Muscle layer of duodenum (tissue), 2 donors: ENCODE data around the gene COL5A1.

Experiments
- H3K27ac ChIP-seq: one replicate; pipeline ENCODE4 v1.7.0; 2013; ENCODE audit warnings: mild to moderate bottlenecking, low read length
- H3K27me3 ChIP-seq: one replicate; pipeline ENCODE4 v1.7.0; 2013; ENCODE audit warnings: low read depth, mild to moderate bottlenecking, control low read depth, low read length
- H3K36me3 ChIP-seq, 2 donors: one replicate each; pipeline ENCODE4 v1.7.0; 2013; ENCODE audit warnings: low read length in 2 of 2, control low read depth in 1 of 2, mild to moderate bottlenecking in 1 of 2; ENCODE audit not compliant: insufficient read depth in 2 of 2, control insufficient read depth in 1 of 2
- H3K4me1 ChIP-seq, 2 donors: one replicate each; pipeline ENCODE4 v1.7.0; 2013; ENCODE audit warnings: low read length in 2 of 2, mild to moderate bottlenecking in 2 of 2, control low read depth in 1 of 2, moderate library complexity in 1 of 2; ENCODE audit not compliant: insufficient read depth in 2 of 2, control insufficient read depth in 1 of 2
- H3K4me3 ChIP-seq, 2 donors: one replicate each; pipeline ENCODE4 v1.7.0; 2013; ENCODE audit warnings: low read length in 2 of 2, low read depth in 1 of 2, mild to moderate bottlenecking in 1 of 2
- H3K9me3 ChIP-seq, 2 donors: one replicate each; pipeline ENCODE4 v1.7.0; 2013; ENCODE audit warnings: low read length in 2 of 2, control low read depth in 1 of 2, mild to moderate bottlenecking in 1 of 2; ENCODE audit not compliant: control insufficient read depth in 1 of 2
- donor health status: healthy.

The COL5A1 gene

GRCh38 chr9:134838651-134839454 is 197.2 kb downstream of the COL5A1 start:
- no peaks in the 10 kb centered on the region for H3K9me3 ChIP-seq
- H3K36me3 ChIP-seq, result peaks cover 0 to 89% of the 10 kb centered on the region in 2 donors

GRCh38 chr9:134839455-134840125 is 198.0 kb downstream of the COL5A1 start:
- H3K4me1 ChIP-seq, result no peaks in the 10 kb centered on the region
- no peaks in the 10 kb centered on the region for H3K9me3 ChIP-seq
- H3K27ac ChIP-seq, result no peak overlapping the region
- no peaks in the 10 kb centered on the region for H3K27me3 ChIP-seq
- no peak overlapping the region for H3K4me3 ChIP-seq
- H3K36me3 ChIP-seq, result peaks cover 0 to 87% of the 10 kb centered on the region in 2 donors

More at GRCh38 chr9:134838651-134839454, 197.2 kb downstream of the COL5A1 start:
- no peaks in the 10 kb centered on the region for H3K4me1 ChIP-seq
- no peak overlapping the region for H3K4me3 ChIP-seq
- no peaks in the 10 kb centered on the region for H3K27me3 ChIP-seq
- H3K27ac ChIP-seq, result no peak overlapping the region

- peaks cover 0 to 77% of the 10 kb centered on the region in 2 donors for H3K36me3 ChIP-seq
- H3K4me1 ChIP-seq, result no peaks in the 10 kb centered on the region
- H3K4me3 ChIP-seq, result no peak overlapping the region
- no peak overlapping the region for H3K27ac ChIP-seq
- H3K27me3 ChIP-seq, result no peaks in the 10 kb centered on the region
- H3K9me3 ChIP-seq, result no peaks in the 10 kb centered on the region
These were observed 198.9 kb downstream of the COL5A1 start for GRCh38 chr9:134840511-134840910.

- peaks cover 0 to 70% of the 10 kb centered on the region in 2 donors for H3K36me3 ChIP-seq
- H3K9me3 ChIP-seq, result no peaks in the 10 kb centered on the region
- no peaks in the 10 kb centered on the region for H3K4me1 ChIP-seq
- no peak overlapping the region for H3K27ac ChIP-seq
- H3K27me3 ChIP-seq, result no peaks in the 10 kb centered on the region
- H3K4me3 ChIP-seq, result no peak overlapping the region
These were observed 199.7 kb downstream of the COL5A1 start for GRCh38 chr9:134841180-134841904.

GRCh38 chr9:134842321-134842720 is 200.7 kb downstream of the COL5A1 start:
- H3K4me3 ChIP-seq, result no peak overlapping the region
- no peaks in the 10 kb centered on the region for H3K4me1 ChIP-seq
- H3K27me3 ChIP-seq, result no peaks in the 10 kb centered on the region
- H3K9me3 ChIP-seq, result no peaks in the 10 kb centered on the region
- peaks cover 0 to 60% of the 10 kb centered on the region in 2 donors for H3K36me3 ChIP-seq
- H3K27ac ChIP-seq, result no peak overlapping the region

DNA sequence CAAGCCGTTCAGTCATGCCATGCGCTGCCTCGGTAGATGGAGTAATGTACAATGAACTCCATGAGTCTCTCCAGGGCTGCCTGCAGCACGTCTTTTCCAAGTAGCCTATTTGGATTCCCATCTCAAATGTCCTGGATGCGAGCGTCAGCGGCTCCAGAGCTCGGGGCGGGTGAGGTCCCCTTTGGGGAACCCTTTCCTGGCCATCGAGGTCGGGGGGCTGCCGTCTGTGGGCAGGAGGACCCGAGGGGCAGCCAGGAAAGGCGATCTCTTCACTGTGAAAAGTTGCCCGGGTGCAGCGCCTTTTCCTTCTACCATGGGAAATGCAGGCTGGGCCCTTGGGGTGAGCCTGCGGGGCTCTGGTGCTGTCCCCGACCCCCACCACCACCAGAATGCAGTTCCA is 202.1 kb downstream of the COL5A1 start:
- H3K4me3 ChIP-seq, result no peak overlapping the region
- no peaks in the 10 kb centered on the region for H3K9me3 ChIP-seq
- no peaks in the 10 kb centered on the region for H3K4me1 ChIP-seq
- H3K27me3 ChIP-seq, result no peaks in the 10 kb centered on the region
- no peak overlapping the region for H3K27ac ChIP-seq
- H3K36me3 ChIP-seq, result peaks cover 0 to 46% of the 10 kb centered on the region in 2 donors

GRCh38 chr9:134844821-134845220 is 203.2 kb downstream of the COL5A1 start:
- no peak overlapping the region for H3K27ac ChIP-seq
- H3K4me1 ChIP-seq, result no peaks in the 10 kb centered on the region
- no peak overlapping the region for H3K4me3 ChIP-seq
- H3K27me3 ChIP-seq, result no peaks in the 10 kb centered on the region
- H3K36me3 ChIP-seq, result peaks cover 0 to 37% of the 10 kb centered on the region in 2 donors
- H3K9me3 ChIP-seq, result peaks cover 0 to 2% of the 10 kb centered on the region in 2 donors

DNA sequence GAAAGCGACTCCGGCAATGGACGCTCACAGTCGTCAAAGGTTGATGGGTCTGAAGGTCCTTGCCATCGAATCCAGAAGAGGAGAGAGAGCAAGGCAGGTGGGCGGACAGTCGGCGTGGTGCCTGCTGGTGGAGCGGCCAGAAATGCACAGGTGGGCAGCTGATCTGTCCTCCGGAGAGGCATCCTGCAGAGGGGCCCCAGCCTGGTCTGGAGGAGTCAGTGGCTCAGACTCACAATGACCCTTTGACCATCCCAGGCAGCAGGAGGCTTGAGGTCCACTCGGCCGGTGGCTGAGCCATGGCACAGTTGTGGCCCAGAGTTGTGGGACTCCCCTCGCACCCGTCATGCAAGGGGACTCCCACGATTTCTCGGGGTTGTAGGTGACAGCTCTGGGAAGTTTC is 204.6 kb downstream of the COL5A1 start:
- peaks cover 0 to 2% of the 10 kb centered on the region in 2 donors for H3K9me3 ChIP-seq
- no peak overlapping the region for H3K27ac ChIP-seq
- no peaks in the 10 kb centered on the region for H3K27me3 ChIP-seq
- H3K36me3 ChIP-seq, result peaks cover 0 to 32% of the 10 kb centered on the region in 2 donors
- H3K4me1 ChIP-seq, result no peaks in the 10 kb centered on the region
- H3K4me3 ChIP-seq, result no peak overlapping the region

GRCh38 chr9:134846699-134847098 is 205.1 kb downstream of the COL5A1 start:
- H3K27me3 ChIP-seq, result no peaks in the 10 kb centered on the region
- H3K36me3 ChIP-seq, result peaks cover 0 to 27% of the 10 kb centered on the region in 2 donors
- H3K4me3 ChIP-seq, result no peak overlapping the region
- no peaks in the 10 kb centered on the region for H3K4me1 ChIP-seq
- H3K9me3 ChIP-seq, result peaks cover 0 to 2% of the 10 kb centered on the region in 2 donors
- no peak overlapping the region for H3K27ac ChIP-seq

- Histone ChIP-seq H3K4me1 (no peaks in the 10 kb centered on the region), H3K27ac (no peak overlapping the region), H3K9me3 (peaks cover 0 to 2% of the 10 kb centered on the region in 2 donors), H3K4me3 (no peak overlapping the region), H3K36me3 (peaks cover 0 to 22% of the 10 kb centered on the region in 2 donors), H3K27me3 (no peaks in the 10 kb centered on the region)
These were observed 205.5 kb downstream of the COL5A1 start for GRCh38 chr9:134847138-134847537.
